Suprapubic skin (tissue), 3 donors: ENCODE data around the gene LHPP.

ENCODE experiments used
- CTCF ChIP-seq, 2 donors: fragments of 200-600 bp in 1 of 2; fragments of 450-650 bp in 1 of 2; sonication (generic) in 1 of 2; IDR thresholded peaks; one replicate each; pipeline ENCODE4 v1.5.1; 2016 to 2019; ENCODE audit warnings: antibody characterized with exemption in 2 of 2, mild to moderate bottlenecking in 1 of 2, moderate library complexity in 1 of 2
- EP300 ChIP-seq: sonication (generic); formaldehyde crosslinking; IDR thresholded peaks from one replicate; pipeline ENCODE4 v1.6.1; 2017; ENCODE audit warnings: antibody characterized with exemption

GRCh38 chr10:124609698-124610097, 148.1 kb downstream of the LHPP start:
- no peak for TF ChIP-seq CTCF (IDR thresholded peaks at IDR 0.05)
- no peak for TF ChIP-seq EP300
